ENCODE results near the gene IRF3.
A peak's percentile ranks its signal among the peaks of the same experiment; 100 is the strongest.

GRCh38 chr19:49684251-49684982 lies 18.8 kb upstream of the IRF3 start:
- peak in 4 of 6 experiments; percentile 17 to 38 (median 28) for TF ChIP-seq CTCF (IDR thresholded peaks at IDR 0.05)
- TF ChIP-seq POLR2A (IDR thresholded peaks at IDR 0.05), result no peak
